ENCODE results near the gene REEP5. TPM values are rescaled to one million over a fixed set of nuclear protein-coding genes. Genes with fewer than 3 reads are reported as not detected.
A peak's percentile ranks its signal among the peaks of the same experiment; 100 is the strongest.
"Not testable (repeated sequence)": the region's sequence is repeated elsewhere in the genome, so short reads cannot be mapped to it uniquely, and the experiment has no call there.

The REEP5 gene
- total RNA-seq, 1 experiment from 2014 or later, result 49.6 TPM

- H3K9me3 Mint-ChIP-seq, result no peaks in the 10 kb centered on the region
- no peaks in the 10 kb centered on the region for H3K27me3 Mint-ChIP-seq (ENCODE audit: low read depth)
- H3K4me1 Mint-ChIP-seq, result peaks cover 36% of the 10 kb centered on the region
- no peak for DNase-seq (ENCODE audit: low spot score)
- no peaks in the 10 kb centered on the region for H3K36me3 Mint-ChIP-seq
- ChIA-PET POLR2A (interaction anchor here (0.6 to 2.4 kb wide), 2 partner anchors 8 to 179 kb away, joined by 4 to 9 read pairs; partner anchors contain the start of gene DCP2), CTCF (interaction anchor here (1.5 to 1.8 kb wide), 2 partner anchors 8 to 28 kb away, joined by 5 to 6 read pairs; partner anchors contain the start of gene DCP2)
- ATAC-seq, result no peak
- peak overlapping the region; percentile 71 for H3K27ac Mint-ChIP-seq
- TF ChIP-seq SMAD4 (CRISPR knock-in tag; IDR thresholded peaks at IDR 0.05) (no peak), GRHL2 (CRISPR knock-in tag; IDR thresholded peaks at IDR 0.05; ENCODE audit: insufficient replicate concordance, severe bottlenecking) (no peak), GABPB1 (CRISPR knock-in tag; IDR thresholded peaks at IDR 0.05) (peak; percentile 33; the same call in 1 of the 2 replicates), ZNF512 (CRISPR knock-in tag; IDR thresholded peaks at IDR 0.05; ENCODE audit: borderline replicate concordance) (no peak), ZMAT4 (CRISPR knock-in tag; IDR thresholded peaks at IDR 0.05) (no peak), ZNF416 (CRISPR knock-in tag; IDR thresholded peaks at IDR 0.05) (no peak)
- H3K4me3 Mint-ChIP-seq, result no peak overlapping the region
These were observed 46.5 kb upstream of the REEP5 start for GRCh38 chr5:112968411-112969106.

- ChIA-PET CTCF (interaction anchor here (0.6 to 1.8 kb wide), 3 partner anchors 9 to 119 kb away, joined by 5 to 6 read pairs (median 5); partner anchors contain the start of gene DCP2), POLR2A (interaction anchor here (2.4 kb wide), 1 partner anchor 9 kb away, joined by 9 read pairs; the partner anchor contains the start of gene DCP2)
- no peaks in the 10 kb centered on the region for H3K27me3 Mint-ChIP-seq (ENCODE audit: low read depth)
- no peak overlapping the region for H3K27ac Mint-ChIP-seq
- no peaks in the 10 kb centered on the region for H3K9me3 Mint-ChIP-seq
- peaks cover 36% of the 10 kb centered on the region for H3K4me1 Mint-ChIP-seq
- TF ChIP-seq ZNF416 (CRISPR knock-in tag; IDR thresholded peaks at IDR 0.05) (no peak), JUN (CRISPR knock-in tag; IDR thresholded peaks at IDR 0.05) (no peak), SMAD3 (CRISPR knock-in tag; IDR thresholded peaks at IDR 0.05; ENCODE audit: borderline replicate concordance) (no peak), HMGA2 (CRISPR knock-in tag; IDR thresholded peaks at IDR 0.05) (no peak), ZNF219 (CRISPR knock-in tag; IDR thresholded peaks at IDR 0.05; ENCODE audit: borderline replicate concordance) (no peak), TCF7 (CRISPR knock-in tag; IDR thresholded peaks at IDR 0.05; ENCODE audit: low read depth) (no peak), ZNF317 (CRISPR knock-in tag; IDR thresholded peaks at IDR 0.05; ENCODE audit: borderline replicate concordance, low read depth) (no peak), NFE2L1 (CRISPR knock-in tag; IDR thresholded peaks at IDR 0.05) (no peak), KAT7 (CRISPR knock-in tag; IDR thresholded peaks at IDR 0.05; ENCODE audit: borderline replicate concordance) (no peak)
- no peak overlapping the region for H3K4me3 Mint-ChIP-seq
- ATAC-seq, result no peak
- H3K36me3 Mint-ChIP-seq, result no peaks in the 10 kb centered on the region
- no peak for DNase-seq (ENCODE audit: low spot score)
These were observed 45.6 kb upstream of the REEP5 start for GRCh38 chr5:112967520-112968083.

GRCh38 chr5:112965733-112966306 lies 43.8 kb upstream of the REEP5 start:
- Mint-ChIP-seq H3K4me1 (peaks cover 25% of the 10 kb centered on the region), H3K36me3 (no peaks in the 10 kb centered on the region), H3K27ac (no peak overlapping the region), H3K4me3 (no peak overlapping the region), H3K27me3 (ENCODE audit: low read depth) (no peaks in the 10 kb centered on the region), H3K9me3 (no peaks in the 10 kb centered on the region)
- DNase-seq (ENCODE audit: low spot score) (no peak), ATAC-seq (no peak)
- ChIA-PET POLR2A (no interaction called here), CTCF (no interaction called here)
- no peak for TF ChIP-seq NFYB (CRISPR knock-in tag; conservative IDR thresholded peaks at IDR 0.05; ENCODE audit: low read depth)
- TF ChIP-seq TCF7 (CRISPR knock-in tag; IDR thresholded peaks at IDR 0.05; ENCODE audit: low read depth), result no peak
- TF ChIP-seq ZSCAN18 (CRISPR knock-in tag; IDR thresholded peaks at IDR 0.05), result no peak

GRCh38 chr5:112963374-112963733 lies 41.3 kb upstream of the REEP5 start:
- H3K9me3 Mint-ChIP-seq; H3K36me3 Mint-ChIP-seq; DNase-seq (ENCODE audit: low spot score); ATAC-seq; H3K27me3 Mint-ChIP-seq (ENCODE audit: low read depth); H3K27ac Mint-ChIP-seq; H3K4me3 Mint-ChIP-seq: not testable (repeated sequence)
- peaks cover 22% of the 10 kb centered on the region for H3K4me1 Mint-ChIP-seq
- CTCF ChIA-PET, result interaction anchor here (0.6 kb wide), 1 partner anchor 115 kb away, joined by 3 read pairs; no protein-coding TSS in a partner anchor
- POLR2A ChIA-PET, result interaction anchor here (1.0 kb wide), 1 partner anchor 13 kb away, joined by 3 read pairs; the partner anchor contains the start of gene DCP2

Data from WTC11 (cell line).